NCI-H2227 (cell line): ENCODE results near the gene IPO11.
"Not testable (repeated sequence)": the region's sequence is repeated elsewhere in the genome, so short reads cannot be mapped to it uniquely, and the experiment has no call there.

ENCODE experiments used
- DNase-seq: peaks from one replicate; lab custom pipeline; 2025; ENCODE audit not compliant: unreplicated experiment; lab: John Stamatoyannopoulos, UW

IPO11 gene

DNA sequence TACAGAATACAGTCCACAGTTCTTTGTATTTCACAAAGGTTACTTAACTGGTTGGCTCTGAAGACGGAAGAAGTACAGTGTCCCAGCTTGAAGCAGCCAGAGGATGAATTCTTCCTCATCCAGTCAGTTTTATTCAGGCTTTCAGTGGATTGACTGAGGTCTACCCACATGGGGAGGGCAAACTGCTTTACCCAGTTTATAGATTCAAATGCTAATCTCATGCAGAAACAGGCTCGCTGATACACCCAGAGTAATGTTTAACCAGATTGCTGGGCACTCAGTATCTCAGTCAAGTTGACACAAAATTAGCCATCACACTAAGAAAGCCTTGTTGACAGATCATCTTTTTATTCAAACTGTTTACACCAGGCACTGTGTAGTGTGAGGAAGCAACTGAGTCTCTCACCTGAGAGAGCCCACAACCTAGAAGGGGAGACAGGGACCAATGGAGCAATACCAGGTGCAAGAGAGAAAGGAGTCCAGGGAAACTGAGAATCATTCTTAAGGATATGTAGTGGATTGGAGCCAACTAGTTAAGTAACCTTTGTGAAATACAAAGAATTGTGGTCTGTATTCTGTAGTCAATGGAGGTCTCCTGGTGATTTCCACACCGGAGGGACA is 181.9 kb downstream of the IPO11 start:
- DNase-seq, result no peak

DNA sequence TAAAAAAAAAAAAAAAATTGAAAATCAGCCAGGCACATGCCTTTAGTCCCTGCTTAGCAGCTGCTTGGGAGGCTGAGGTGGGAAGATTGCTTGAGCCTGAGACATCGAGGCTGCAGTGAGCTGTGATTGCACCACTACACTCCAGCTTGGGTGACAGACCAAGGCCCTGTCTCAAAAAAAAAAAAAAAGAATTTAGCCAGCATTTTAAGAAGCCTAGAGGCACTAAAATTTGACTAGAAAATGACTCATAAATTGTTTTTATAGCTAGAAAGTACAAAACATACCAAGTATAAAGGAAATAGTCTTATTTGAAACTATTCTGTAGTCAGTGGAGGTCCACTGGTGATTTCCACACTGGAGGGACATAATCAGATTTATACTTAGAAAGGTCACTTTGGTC is 183.5 kb downstream of the IPO11 start:
- DNase-seq, result no peak

GRCh38 chr5:62596691-62597090 is 184.1 kb downstream of the IPO11 start:
- no peak for DNase-seq

DNA sequence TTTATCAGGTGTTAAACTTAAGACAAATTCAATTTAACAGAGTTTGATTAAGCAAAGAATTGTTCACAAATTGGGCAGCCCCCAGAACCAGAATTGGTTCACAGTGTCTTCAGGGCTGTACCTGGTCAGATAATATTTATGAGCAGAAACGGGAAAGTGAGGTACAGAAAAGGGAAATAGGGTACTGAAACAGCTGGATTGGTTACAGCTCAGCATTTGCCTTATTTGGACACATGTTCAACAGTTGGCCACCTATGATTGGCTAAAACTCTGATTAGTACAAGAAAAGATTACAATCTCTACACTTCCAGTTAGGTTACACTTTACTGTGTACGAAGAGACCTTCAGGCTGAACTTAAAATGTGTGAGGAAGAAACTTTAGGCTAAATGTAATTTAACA is 184.8 kb downstream of the IPO11 start:
- DNase-seq, result no peak

DNA sequence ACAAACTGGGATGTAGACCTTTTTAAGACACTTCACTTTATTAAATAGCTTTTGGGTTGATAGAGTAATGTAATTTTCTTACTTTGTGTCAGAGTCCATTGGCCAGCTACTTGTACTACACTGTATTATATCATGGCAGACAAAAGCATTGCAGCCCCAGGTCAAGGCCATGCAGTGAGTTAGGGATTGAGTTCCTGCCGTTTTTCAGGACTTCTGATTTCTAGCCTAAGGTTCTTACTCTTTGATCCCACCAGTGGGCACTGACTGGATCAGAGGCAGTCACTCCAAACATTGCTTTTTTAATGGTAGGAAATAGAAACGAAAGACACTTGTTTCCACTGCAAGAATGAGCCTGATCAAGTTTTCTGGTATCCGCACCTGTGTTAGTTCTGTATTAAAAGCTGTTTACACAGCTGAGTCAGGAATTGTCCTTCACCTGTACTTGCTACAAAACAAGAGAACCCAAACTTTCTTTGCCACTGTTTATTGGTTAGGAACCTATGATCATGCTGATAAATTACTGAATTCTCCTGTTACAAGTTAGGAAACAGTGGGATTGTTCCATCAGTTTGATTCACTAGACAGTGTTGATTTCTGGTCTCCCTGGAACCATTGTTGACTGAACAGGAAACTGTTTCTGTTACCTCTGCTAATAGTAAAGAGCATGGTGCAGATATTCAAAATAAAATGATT is 188.1 kb downstream of the IPO11 start:
- no peak for DNase-seq

DNA sequence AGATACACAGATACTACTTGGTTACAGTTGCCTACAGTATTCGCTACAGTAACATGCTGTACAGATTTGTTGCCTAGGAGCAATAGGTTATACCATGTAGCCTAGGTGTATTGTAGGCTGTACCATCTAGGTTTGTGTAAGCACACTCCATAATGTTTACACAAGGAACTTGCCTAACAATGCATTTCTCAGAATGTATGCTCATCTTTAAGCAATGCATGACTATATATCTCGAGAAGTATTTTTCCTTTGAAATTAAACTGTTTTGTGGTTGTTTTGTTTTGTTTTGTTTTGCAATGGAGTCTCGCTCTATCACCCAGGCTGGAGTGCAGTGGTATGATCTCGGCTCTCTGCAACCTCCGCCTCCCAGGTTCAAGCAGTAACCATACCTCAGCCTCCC is 191.4 kb downstream of the IPO11 start:
- DNase-seq, result no peak

GRCh38 chr5:62605638-62606037 is 193.1 kb downstream of the IPO11 start:
- no peak for DNase-seq

GRCh38 chr5:62606878-62607277 is 194.3 kb downstream of the IPO11 start:
- DNase-seq, result no peak

DNA sequence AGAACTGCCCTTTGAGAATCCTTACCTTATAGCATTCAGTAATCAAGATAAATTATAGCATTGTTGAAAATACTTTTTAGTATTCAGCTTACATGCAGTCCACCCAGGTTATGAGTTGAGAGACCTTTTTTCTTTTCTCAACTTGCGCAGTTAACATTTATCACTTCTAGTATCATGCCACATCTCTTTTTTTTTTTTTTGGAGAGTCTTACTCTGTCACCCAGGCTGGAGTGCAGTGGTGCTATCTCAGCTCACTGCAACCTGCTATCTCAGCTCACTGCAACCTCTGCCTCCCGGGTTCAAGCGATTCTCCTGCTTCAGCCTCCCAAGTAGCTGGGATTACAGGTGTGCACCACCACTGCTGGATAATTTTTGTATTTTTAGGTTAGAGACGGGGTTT is 195.1 kb downstream of the IPO11 start:
- DNase-seq, result no peak

DNA sequence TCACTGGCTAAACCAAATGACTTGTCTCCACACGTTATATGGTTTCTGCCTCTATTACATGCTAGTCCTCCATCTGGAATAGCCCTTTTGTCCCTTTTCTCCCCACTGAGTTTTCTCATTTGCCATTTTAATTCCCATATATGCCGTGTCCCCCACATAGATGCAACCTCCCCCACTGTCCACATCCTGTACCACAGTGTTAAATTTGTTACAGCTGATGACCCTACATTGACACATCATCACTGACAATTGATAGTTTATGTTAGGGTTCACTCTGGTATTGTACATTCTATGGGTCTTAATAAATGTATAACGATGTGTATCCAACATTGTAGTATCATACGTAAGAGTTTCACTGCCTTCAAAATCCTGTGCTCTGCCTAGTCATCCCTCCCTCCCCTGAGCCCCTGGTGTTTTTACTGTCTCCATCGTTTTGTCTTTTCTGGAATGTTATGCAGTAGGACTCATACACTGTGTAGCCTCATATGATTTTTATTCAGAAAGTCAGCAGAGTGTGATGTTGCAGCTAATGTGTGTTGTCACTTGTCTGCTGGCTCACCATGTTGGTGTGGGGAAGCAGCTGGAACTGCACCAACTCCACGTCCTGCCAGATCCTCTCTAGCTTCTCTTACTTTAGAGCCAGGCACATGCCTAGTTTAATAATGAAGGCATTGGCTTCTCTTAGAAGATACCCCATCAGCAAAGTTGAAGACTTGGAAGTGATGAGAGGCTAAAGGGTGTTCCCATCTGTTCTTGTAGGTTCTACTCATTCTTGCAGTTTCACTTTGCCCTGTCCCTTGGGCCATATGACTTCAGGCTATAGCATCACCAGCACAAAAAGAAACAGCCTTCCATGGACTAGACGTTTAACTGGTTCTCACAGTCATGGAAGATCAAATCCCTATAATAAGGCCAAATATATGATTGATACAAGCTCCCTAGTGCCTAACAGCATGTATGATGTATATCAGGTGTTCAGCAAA is 196.3 kb downstream of the IPO11 start:
- no peak for DNase-seq

GRCh38 chr5:62614355-62614754 is 201.8 kb downstream of the IPO11 start:
- DNase-seq, result no peak

GRCh38 chr5:62616615-62617277 is 204.2 kb downstream of the IPO11 start:
- no peak for DNase-seq

- no peak for DNase-seq
Observed at GRCh38 chr5:62617943-62618342, 205.4 kb downstream of the IPO11 start.

DNA sequence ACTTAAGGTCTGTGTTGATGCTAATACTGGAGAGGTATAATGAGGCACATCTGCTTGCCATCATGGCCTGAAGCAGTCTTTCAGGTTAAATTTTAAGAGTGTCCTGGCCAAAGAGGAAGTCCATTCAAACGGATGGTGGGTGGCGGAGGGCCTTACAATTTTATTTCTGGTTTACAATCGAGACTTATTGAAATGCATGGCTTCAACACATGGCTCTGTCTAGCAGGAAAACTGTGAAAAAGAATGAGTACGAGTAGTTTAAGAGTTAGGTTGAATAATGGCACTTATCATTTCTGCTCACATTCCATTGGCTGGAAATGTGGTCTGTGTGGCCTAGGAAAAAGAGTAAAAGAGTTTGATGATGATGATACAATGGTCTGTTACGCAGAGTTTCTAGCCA is 208.2 kb downstream of the IPO11 start:
- no peak for DNase-seq

DNA sequence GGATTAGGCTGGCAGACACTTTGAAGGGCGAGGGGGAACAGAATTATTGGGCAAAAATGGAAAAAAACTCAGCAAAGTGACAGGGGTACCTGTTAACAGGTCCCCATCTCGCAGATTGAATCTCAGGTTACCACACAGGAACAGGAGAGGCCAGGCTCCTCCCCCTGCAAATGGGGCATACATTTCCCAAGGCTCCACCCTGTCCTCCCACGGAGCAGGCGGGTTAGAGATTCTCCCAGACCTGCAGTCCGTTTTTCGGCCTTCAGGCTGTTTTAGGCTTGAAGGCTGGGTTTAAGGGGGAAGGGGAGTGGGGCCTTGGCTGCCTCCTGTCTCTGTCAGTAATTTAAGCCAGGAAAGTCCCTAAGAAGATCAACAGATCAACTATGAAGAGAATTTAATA is 208.7 kb downstream of the IPO11 start:
- no peak for DNase-seq

- no peak for DNase-seq
Observed at GRCh38 chr5:62623271-62623670, 210.7 kb downstream of the IPO11 start.

DNA sequence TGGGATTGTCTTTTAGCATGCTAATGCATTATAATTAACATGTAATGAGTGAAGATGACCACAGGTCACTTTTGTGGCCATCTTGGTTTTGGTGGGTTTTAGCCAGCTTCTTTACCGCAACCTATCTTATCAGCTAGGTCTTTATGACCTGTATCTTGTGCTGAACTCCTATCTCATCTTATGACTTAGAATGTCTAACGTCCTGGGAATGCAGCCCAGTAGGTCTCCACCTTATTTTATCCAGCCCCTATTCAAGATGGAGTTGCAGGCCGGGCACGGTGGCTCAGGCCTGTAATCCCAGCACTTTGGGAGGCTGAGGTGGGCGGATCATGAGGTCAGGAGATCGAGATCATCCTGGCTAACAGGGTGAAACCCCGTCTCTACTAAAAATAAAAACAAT is 211.9 kb downstream of the IPO11 start:
- not testable (repeated sequence) for DNase-seq

DNA sequence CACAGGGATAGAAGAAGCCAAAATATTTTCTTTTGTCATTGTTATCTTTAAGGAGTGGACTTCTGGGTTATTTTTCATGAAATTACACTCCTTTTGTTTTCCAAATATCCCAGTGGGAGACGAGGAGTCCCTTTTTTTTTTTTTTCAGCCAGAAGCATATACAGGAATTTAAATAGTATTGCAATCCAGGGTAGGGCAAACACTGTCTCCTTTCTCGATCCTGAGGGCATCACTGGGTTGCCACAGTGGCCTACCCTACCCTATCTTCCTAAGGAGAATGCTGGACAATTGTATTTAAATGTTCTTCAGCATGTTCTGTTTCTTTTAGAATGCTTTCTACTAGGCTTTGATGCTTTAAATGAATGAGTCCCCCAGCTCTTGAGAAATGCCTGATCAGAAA is 214.0 kb downstream of the IPO11 start:
- DNase-seq, result no peak

DNA sequence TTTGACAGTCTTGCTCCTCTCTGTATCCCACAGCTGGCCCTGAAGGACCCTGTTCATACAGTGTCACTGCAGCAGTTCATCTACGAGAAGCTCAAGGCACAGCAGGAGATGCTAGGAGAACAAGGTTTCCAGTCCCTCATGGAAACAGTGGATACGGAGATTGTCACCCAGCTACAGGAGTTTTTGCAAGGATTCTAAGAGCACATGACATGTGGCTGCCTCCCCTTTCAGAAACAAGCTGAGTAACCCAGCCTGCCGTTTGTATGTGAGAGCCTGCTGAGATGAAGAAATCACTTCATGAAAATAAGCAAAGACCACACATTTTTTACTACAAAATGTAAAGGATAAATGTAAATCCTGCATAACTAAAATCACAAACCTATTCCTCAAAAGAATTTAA is 214.6 kb downstream of the IPO11 start:
- no peak for DNase-seq

DNA sequence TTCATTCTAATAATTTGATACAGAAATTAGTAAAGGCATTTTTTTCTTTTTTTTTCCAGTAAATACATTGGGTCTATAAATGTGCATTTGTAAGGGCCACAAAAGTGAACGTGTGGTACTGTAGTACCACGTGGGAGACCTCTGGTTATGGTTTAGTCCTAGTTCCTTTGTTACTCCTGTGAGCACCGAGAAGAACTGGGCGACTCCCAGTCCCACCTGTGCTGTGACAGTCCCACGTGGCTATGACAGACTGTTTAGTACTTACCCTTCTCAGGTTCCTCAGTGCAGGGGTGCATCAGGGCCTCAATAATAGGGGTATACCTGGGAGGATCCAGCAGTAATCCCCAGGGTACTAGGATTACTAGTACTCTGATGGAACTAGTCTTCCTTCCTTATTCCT is 215.3 kb downstream of the IPO11 start:
- DNase-seq, result no peak

- DNase-seq, result no peak
Observed at GRCh38 chr5:62631909-62632580, 219.5 kb downstream of the IPO11 start.
